Heart left ventricle (tissue), 16 donors: ENCODE measurements around the gene RFT1. TPM values are rescaled to one million over a fixed set of nuclear protein-coding genes. Genes with fewer than 3 reads are reported as not detected.

ENCODE experiments used
- ATAC-seq, 4 donors: fragments of 200-7000 bp; cut with Tn5 transposase; one replicate each; pipeline ENCODE4 v1.9.1; 2020 to 2022; ENCODE audit warnings: moderate library complexity in 4 of 4, mild to moderate bottlenecking in 3 of 4, moderate number of reproducible peaks in 1 of 4
- DNase-seq, 5 donors: peaks; one replicate each; pipeline ENCODE4 v3.0.0-alpha.2; 2020
- H3K27ac ChIP-seq, 12 donors: fragments of 200-600 bp; sonication (generic) in 4 of 12; one replicate each; pipeline versions ENCODE4 v1.5.0 to v1.8.0; 2016 to 2022; ENCODE audit warnings: mild to moderate bottlenecking in 2 of 12
- H3K27me3 ChIP-seq, 9 donors: fragments of 200-600 bp; sonication (generic) in 2 of 9; one replicate each; pipeline versions ENCODE4 v1.5.1 to v1.8.0; 2016 to 2022; ENCODE audit warnings: mild to moderate bottlenecking in 3 of 9
- H3K36me3 ChIP-seq, 9 donors: fragments of 200-600 bp; sonication (generic) in 2 of 9; one replicate each; pipeline versions ENCODE4 v1.5.0 to v1.8.0; 2018 to 2022; ENCODE audit warnings: mild to moderate bottlenecking in 2 of 9
- H3K4me1 ChIP-seq, 12 donors: fragments of 200-600 bp; sonication (generic) in 4 of 12; one replicate each; pipeline versions ENCODE4 v1.5.0 to v1.8.0; 2016 to 2022; ENCODE audit warnings: mild to moderate bottlenecking in 3 of 12
- H3K4me3 ChIP-seq, 12 donors: fragments of 200-600 bp; sonication (generic) in 4 of 12; one replicate each; pipeline versions ENCODE4 v1.5.0 to v1.8.0; 2017 to 2022; ENCODE audit warnings: mild to moderate bottlenecking in 9 of 12, moderate library complexity in 4 of 12
- H3K9me3 ChIP-seq, 12 donors: fragments of 200-600 bp; sonication (generic) in 4 of 12; one replicate each; pipeline versions ENCODE4 v1.5.0 to v1.8.0; 2016 to 2022; ENCODE audit warnings: mild to moderate bottlenecking in 1 of 12
- POLR2A ChIP-seq, 2 donors: fragments of 450-650 bp; IDR thresholded peaks; one replicate each; pipeline ENCODE4 v1.6.1; 2017; ENCODE audit warnings: antibody characterized with exemption in 2 of 2, mild to moderate bottlenecking in 2 of 2, moderate library complexity in 2 of 2
- WGBS, 4 donors: extraction: QIAGEN DNeasy Blood & Tissue Kit in 2 of 4; methylation state at CpG; one replicate each; pipeline versions ENCODE4 v1.1.5 to v1.1.7; 2013 to 2018; 5-methylcytosine and 5-hydroxymethylcytosine counted together
- intact Hi-C, 10 donors: fragments of 100-400 bp; cut with DNase I; formaldehyde crosslinking; loops; one replicate each; pipeline versions ENCODE4 v1.11.1 to v1.14.2; 2022
- polyA plus RNA-seq, 2 donors: library from polyadenylated mRNA; stranded (reverse); fragments of 200-250 nt; gene quantifications; one replicate each; pipeline ENCODE4 v1.2.3, GENCODE V29; 2013
- total RNA-seq, 9 donors: library from RNA; depleted of rRNA in 2 of 9; stranded (reverse); fragments of >200 nt in 2 of 9; fragmentation: NEBNext Ultra II Directional in 3 of 9; extraction: Animal tissue kit (Norgen Biotek cat#: 25700) in 3 of 9; gene quantifications; one replicate each; pipeline versions ENCODE4 v1.1.0 to v1.2.4, GENCODE V29; 2016 to 2023
- TF ChIP-seq, protein P1 (sequence below), 12 donors: fragments of 200-600 bp; sonication (generic) in 4 of 12; IDR thresholded peaks; one replicate each; pipeline versions ENCODE4 v1.5.0 to v1.8.0; 2018 to 2022; ENCODE audit warnings: antibody characterized with exemption in 12 of 12, mild to moderate bottlenecking in 5 of 12
- donor health status: ischemic (EF 13 %, LVEDD 7.1; RV severe dilation, severe dysfunction).
- donor health status: healthy with polysubstance abuse.
- donor health status: DM: no; HTN: yes; CAD: no.
- donor health status: DM: no; HTN: no; CAD: no.
- donor health status: ischemic (EF 25% LVEDD 6.9; RV normal size, moderate dysfunction).
- donor health status: ischemic (EF 25% LVEDD 5.7; RV mildly dilated, moderate dysfunction).
- donor health status: healthy.
- donor health status: DM: yes; HTN: yes; CAD: no.
- donor health status: ischemic (EF 35%, LVEDD 5.7; RV mildly dilated, moderate dysfunction).
- donor health status: nonischemic (EF 11% LVEDD 7.7; RV severe dilation, severe dysfunction).
- donor health status: DM: yes; HTN: yes; CAD: no.
- donor health status: PGD.
- donor health status: ischemic (EF 29% LVEDD 5.4; RV normal size, mild dysfunction).
- donor health status: nonischemic (EF 23%, LVEDD 6.1; RV moderate dilation, normal function).

Gene RFT1
- total and polyA plus RNA-seq, 11 donors, result 5.0 to 16.2 (median 8.8) TPM

DNA sequence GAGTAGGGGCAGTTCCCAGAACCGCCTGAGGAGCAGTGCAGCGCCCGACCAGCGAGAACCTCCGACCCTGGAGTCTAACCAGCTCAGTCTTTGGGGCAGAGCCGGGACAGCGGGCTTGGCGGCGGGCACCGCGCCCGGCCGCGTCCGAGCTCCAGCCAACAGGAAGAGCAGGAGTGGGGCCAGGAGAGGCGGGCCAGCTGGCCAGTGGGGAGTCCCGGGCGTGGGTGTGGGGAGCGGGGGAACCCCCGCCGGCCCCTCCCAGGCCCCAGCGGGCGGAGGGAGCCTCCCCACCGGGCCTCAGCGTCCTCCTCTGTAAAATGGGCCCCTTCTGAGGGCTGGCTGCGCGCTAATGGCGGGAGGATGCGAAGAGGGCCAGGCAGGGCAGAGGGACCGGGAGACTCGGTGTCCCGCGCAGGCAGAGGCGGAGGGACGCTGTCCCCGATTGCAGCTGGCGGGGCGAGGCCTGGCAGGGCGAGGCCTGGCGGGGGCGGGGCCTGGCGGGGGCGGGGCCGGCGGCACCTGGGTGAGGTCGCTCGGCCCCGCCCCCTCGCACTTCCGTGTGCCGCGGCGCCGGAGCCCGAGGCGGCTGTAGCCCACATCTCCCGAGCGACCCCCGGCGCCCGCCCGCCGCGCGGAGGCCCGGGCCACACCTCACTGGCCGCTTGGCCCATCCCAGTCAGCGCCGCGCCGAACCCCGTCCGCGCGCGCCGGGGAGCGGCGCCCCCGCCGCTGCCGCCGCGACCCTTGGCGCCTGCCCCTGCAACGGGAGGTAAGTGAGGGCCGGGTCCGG, 30.6 kb upstream of the RFT1 start, which contains the start of gene PRKCD:
Gene PRKCD, plus strand, starts transcription at position 550 of the 790 bp plus-strand sequence. CDS start 17,214 bp downstream, outside the sequence.
- Histone ChIP-seq H3K27ac (peak within 1 kb of the TSS; percentile 11 to 92 (median 83)), H3K4me1 (peaks cover 5 to 62% (median 23%) of the 10 kb centered on the region in 12 donors), H3K9me3 (no peaks in the 10 kb centered on the region), H3K36me3 (no peaks in the 10 kb centered on the region), H3K27me3 (peaks cover 0 to 7% (median 0%) of the 10 kb centered on the region in 9 donors), H3K4me3 (peak within 1 kb of the TSS; percentile 39 to 98 (median 88))
- peak; percentile 86 to 92 (median 89) for DNase-seq
- ATAC-seq, result peak; percentile 72 to 90 (median 90)
- TF ChIP-seq, protein P1, sequence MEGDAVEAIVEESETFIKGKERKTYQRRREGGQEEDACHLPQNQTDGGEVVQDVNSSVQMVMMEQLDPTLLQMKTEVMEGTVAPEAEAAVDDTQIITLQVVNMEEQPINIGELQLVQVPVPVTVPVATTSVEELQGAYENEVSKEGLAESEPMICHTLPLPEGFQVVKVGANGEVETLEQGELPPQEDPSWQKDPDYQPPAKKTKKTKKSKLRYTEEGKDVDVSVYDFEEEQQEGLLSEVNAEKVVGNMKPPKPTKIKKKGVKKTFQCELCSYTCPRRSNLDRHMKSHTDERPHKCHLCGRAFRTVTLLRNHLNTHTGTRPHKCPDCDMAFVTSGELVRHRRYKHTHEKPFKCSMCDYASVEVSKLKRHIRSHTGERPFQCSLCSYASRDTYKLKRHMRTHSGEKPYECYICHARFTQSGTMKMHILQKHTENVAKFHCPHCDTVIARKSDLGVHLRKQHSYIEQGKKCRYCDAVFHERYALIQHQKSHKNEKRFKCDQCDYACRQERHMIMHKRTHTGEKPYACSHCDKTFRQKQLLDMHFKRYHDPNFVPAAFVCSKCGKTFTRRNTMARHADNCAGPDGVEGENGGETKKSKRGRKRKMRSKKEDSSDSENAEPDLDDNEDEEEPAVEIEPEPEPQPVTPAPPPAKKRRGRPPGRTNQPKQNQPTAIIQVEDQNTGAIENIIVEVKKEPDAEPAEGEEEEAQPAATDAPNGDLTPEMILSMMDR (IDR thresholded peaks at IDR 0.05), result peak in 10 of 12 donors; percentile 21 to 61 (median 51)
- TF ChIP-seq POLR2A (IDR thresholded peaks at IDR 0.05), result peak in 1 of 2 donors; percentile 48
- intact Hi-C loops, result loop anchor here in 6 of 10 donors (1.0 to 5.0 kb wide), 4 partner anchors 27 to 39 kb away; partner anchors contain the start of gene RFT1 (in 2 of the 6)
- WGBS, 4 donors, result 0 to 2% (median 0%) methylated on average over 6 to 88 of the region's 88 CpGs

DNA sequence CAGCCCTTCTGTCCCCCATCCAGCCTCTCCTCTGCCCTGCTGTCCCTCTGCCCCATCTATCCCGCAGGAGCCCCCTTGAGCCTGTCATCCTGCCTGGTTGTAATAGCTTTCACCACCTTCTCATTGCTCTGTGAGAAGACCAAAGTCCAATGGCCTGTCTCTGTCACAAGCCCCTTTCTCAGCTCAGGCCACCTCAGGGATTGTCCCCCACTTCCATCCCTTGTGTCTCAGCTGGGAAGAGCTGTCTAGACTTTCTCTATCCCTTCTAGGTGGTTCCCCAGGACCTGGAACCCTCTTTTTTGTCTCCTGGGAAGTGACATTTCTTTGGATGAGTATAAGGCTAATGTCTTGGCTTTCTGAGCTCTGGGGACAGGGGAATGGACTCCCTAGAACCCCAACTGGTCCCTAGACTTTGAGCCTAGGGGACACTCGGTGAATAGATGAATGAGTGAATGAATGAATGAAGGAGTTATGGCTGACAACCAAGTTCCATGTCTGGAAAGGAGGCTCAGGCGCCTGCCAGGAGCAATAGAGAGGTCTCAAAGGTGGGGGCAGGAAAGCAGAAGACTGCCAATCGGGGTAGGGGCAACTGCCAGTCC, 29.9 kb upstream of the RFT1 start:
- no peak for ATAC-seq
- peak overlapping the region in 11 of 12 donors; percentile 50 to 92 (median 82) for H3K27ac ChIP-seq
- H3K9me3 ChIP-seq, result no peaks in the 10 kb centered on the region
- H3K36me3 ChIP-seq, result no peaks in the 10 kb centered on the region
- TF ChIP-seq, protein P1 (IDR thresholded peaks at IDR 0.05), result peak in 1 of 12 donors; percentile 26
- no peak for TF ChIP-seq POLR2A (IDR thresholded peaks at IDR 0.05)
- H3K4me1 ChIP-seq, result peaks cover 5 to 58% (median 23%) of the 10 kb centered on the region in 12 donors
- intact Hi-C loops, result loop anchor here in 6 of 10 donors (1.0 to 5.0 kb wide), 4 partner anchors 26 to 38 kb away; partner anchors contain the start of gene RFT1 (in 2 of the 6)
- WGBS, 4 donors, result 26 to 31% (median 28%) methylated on average over 4 of the region's 4 CpGs
- DNase-seq, result no peak
- H3K4me3 ChIP-seq, result peak overlapping the region; percentile 39 to 98 (median 88)
- peaks cover 0 to 11% (median 0%) of the 10 kb centered on the region in 9 donors for H3K27me3 ChIP-seq

DNA sequence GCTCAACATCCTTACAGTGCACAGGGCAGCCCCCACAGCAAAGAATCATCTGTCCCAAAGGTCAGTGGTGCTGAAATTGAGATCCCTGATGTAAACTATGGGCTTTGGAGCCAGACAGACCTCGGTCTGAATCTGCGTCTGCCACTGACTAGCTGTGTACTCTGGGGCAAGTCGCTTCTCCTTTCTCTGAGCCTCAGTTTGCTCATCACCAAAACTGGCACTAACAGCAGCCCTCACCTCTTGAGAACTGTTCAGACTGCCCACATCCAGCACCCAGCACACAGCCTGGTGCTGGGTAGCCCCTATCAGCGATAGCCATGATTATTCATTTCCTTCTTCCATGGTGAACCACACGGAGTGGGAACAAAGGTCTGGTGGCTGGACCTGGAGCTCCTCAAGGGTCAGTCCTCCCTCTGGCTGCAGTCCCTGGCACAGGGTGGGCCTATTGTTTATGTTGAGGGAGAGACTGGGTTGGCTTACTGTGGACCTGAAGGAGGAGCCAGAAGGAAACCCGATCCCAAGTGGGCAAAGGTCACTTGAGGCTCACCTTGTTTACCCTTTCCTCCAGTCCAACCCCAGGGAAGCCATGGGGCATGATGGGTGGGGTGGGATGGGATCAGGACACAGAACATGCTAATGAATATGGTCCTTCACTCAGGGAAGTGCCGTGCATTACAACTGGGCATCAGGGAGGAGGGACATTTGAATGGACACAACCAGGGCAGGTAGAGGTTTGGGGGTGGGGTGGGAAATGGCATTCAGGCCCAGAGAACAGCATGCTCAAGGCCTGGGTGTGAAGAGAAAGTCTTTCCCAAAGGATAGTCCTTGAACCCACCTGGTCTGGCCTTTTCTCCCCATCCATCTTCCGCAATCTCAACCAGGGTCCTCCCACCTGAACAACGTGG, 29.2 kb upstream of the RFT1 start:
- Histone ChIP-seq H3K4me1 (peaks cover 5 to 65% (median 24%) of the 10 kb centered on the region in 12 donors), H3K36me3 (no peaks in the 10 kb centered on the region), H3K4me3 (no peak overlapping the region), H3K27me3 (peaks cover 0 to 11% (median 0%) of the 10 kb centered on the region in 9 donors), H3K9me3 (no peaks in the 10 kb centered on the region), H3K27ac (peak overlapping the region in 5 of 12 donors; percentile 4 to 89 (median 24))
- WGBS, 4 donors, result 56 to 67% (median 63%) methylated on average over 8 to 9 of the region's 9 CpGs
- intact Hi-C loops, result loop anchor here in 6 of 10 donors (1.0 to 5.0 kb wide), 4 partner anchors 25 to 37 kb away; partner anchors contain the start of gene RFT1 (in 3 of the 6)
- DNase-seq, result peak in 3 of 5 donors; percentile 42 to 53 (median 50)
- no peak for TF ChIP-seq POLR2A (IDR thresholded peaks at IDR 0.05)
- TF ChIP-seq, protein P1 (IDR thresholded peaks at IDR 0.05), result peak in 2 of 12 donors; percentile 7 to 19
- peak in 2 of 4 donors; percentile 5 to 33 for ATAC-seq
